Measurements from ENCODE around the gene CDK2.

GRCh38 chr12:55957106-55957859 is 9.3 kb upstream of the CDK2 start:
- TF ChIP-seq CTCF (IDR thresholded peaks at IDR 0.05) (no peak), POLR2A (IDR thresholded peaks at IDR 0.05) (no peak), POLR2AphosphoS5 (IDR thresholded peaks at IDR 0.05) (peak in 1 of 3 donors; percentile 34)

Measured in stomach (tissue), 4 donors.